Panc1 (cell line): ENCODE results near the gene OR56A5.

Experiments
- CTCF ChIP-seq: fragments of 450-650 bp; IDR thresholded peaks from 2 replicates; pipeline ENCODE4 v1.5.1; 2017; ENCODE audit warnings: mild to moderate bottlenecking
- POLR2AphosphoS5 ChIP-seq: IDR thresholded peaks from 2 replicates; pipeline ENCODE4 v1.6.1; 2012; ENCODE audit warnings: mild to moderate bottlenecking, low read depth, low read length, moderate library complexity
- TCF7L2 ChIP-seq: IDR thresholded peaks from 2 replicates; pipeline ENCODE4 v1.6.1; 2011; ENCODE audit warnings: mild to moderate bottlenecking, low read depth, low read length, inconsistent platforms
- TF ChIP-seq, protein P1 (sequence below), 2 experiments: IDR thresholded peaks; 2 replicates each; pipeline ENCODE4 v1.6.1; 2011 to 2012; ENCODE audit warnings: low read depth in 2 of 2, control low read depth in 1 of 2, low read length in 1 of 2, mild to moderate bottlenecking in 1 of 2, moderate library complexity in 1 of 2; ENCODE audit not compliant: insufficient read depth in 1 of 2

DNA sequence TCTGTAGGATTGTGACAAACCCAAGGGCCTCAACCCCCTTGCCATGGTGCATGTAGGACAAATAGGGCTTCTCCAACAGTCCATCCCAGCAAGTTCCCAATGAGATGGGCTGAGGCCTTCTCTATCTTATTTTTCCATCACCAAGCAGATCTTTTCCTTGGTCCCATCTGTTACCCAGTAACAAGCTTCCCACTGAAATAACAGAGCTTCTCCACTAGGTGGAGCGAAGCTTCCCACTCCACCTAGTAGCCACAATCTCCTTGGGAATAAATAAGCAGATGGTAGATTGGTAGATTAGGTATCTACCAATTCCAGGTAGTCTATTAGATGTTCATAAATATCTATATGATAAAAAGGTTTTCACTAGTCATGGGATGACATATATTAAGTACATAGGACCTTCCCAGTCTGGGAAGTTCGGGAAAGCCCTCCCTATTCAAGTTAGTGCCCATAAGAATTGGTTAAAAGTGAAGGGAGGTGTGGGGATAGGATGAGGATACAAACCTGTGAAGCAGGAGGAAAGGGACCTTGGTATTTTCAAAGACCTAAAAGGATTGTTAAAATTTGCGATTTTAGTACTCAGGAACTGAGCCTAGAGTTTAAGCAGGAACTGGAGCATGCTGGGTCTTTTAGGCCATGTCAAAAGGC lies 24.4 kb upstream of the OR56A5 start:
- TF ChIP-seq CTCF (peak; percentile 79), POLR2AphosphoS5 (no peak), TCF7L2 (no peak)
- TF ChIP-seq, protein P1, sequence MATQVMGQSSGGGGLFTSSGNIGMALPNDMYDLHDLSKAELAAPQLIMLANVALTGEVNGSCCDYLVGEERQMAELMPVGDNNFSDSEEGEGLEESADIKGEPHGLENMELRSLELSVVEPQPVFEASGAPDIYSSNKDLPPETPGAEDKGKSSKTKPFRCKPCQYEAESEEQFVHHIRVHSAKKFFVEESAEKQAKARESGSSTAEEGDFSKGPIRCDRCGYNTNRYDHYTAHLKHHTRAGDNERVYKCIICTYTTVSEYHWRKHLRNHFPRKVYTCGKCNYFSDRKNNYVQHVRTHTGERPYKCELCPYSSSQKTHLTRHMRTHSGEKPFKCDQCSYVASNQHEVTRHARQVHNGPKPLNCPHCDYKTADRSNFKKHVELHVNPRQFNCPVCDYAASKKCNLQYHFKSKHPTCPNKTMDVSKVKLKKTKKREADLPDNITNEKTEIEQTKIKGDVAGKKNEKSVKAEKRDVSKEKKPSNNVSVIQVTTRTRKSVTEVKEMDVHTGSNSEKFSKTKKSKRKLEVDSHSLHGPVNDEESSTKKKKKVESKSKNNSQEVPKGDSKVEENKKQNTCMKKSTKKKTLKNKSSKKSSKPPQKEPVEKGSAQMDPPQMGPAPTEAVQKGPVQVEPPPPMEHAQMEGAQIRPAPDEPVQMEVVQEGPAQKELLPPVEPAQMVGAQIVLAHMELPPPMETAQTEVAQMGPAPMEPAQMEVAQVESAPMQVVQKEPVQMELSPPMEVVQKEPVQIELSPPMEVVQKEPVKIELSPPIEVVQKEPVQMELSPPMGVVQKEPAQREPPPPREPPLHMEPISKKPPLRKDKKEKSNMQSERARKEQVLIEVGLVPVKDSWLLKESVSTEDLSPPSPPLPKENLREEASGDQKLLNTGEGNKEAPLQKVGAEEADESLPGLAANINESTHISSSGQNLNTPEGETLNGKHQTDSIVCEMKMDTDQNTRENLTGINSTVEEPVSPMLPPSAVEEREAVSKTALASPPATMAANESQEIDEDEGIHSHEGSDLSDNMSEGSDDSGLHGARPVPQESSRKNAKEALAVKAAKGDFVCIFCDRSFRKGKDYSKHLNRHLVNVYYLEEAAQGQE (IDR thresholded peaks at IDR 0.05; ENCODE audit: insufficient read depth in 1 of 2, low read depth in 2 of 2, low read length in 1 of 2): no peak
